Measurements from ENCODE around the gene CAT. TPM values are rescaled to one million over a fixed set of nuclear protein-coding genes. Genes with fewer than 3 reads are reported as not detected.

CAT gene
- total RNA-seq, 5 donors from 2014 or later (not counting 1 experiment from before 2014, with no cell fraction given), result 26.2 to 43.5 (median 37.6) TPM

- H3K9me3 Mint-ChIP-seq, result no peaks in the 10 kb centered on the region
- no peak for DNase-seq
- peaks cover 9 to 13% (median 13%) of the 10 kb centered on the region in 3 donors for H3K4me1 Mint-ChIP-seq
- no peaks in the 10 kb centered on the region for H3K36me3 Mint-ChIP-seq
- no peak overlapping the region for H3K27ac Mint-ChIP-seq
- 100% methylated on average over 1 of the region's 4 CpGs for WGBS (ENCODE audit: insufficient coverage)
- CTCF ChIA-PET, result no interaction called here
- POLR2A ChIA-PET, result interaction anchor here in 1 of 2 donors (0.6 kb wide), 2 partner anchors 10 to 575 kb away, joined by 3 to 4 read pairs; no protein-coding TSS in a partner anchor
- peaks cover 0 to 4% of the 10 kb centered on the region in 2 experiments for H3K27me3 ChIP-seq (replicated peaks in 1 of 2; ENCODE audit: control insufficient read depth in 2 of 2, extremely low read depth in 1 of 2, insufficient read depth in 2 of 2, low read length in 1 of 2)
- H3K4me3 Mint-ChIP-seq, result no peak overlapping the region
- no peak for ATAC-seq (replicated peaks in 1 of 4)
- no peaks in the 10 kb centered on the region for H3K36me3 ChIP-seq (ENCODE audit: control insufficient read depth in 2 of 2, extremely low read depth in 1 of 2, insufficient read depth in 1 of 2, low read length in 1 of 2)
- peaks cover 26 to 32% of the 10 kb centered on the region in 2 donors for H3K27me3 Mint-ChIP-seq
- no peaks in the 10 kb centered on the region for H3K9me3 ChIP-seq
- H3K4me3 ChIP-seq (ENCODE audit: control insufficient read depth in 1 of 2, extremely low read depth in 1 of 2, low read length in 1 of 2), result no peak overlapping the region
- H3K27ac ChIP-seq (ENCODE audit: low read length), result no peak overlapping the region
- no peaks in the 10 kb centered on the region for H3K4me1 ChIP-seq (ENCODE audit: control insufficient read depth in 1 of 2, extremely low read depth in 1 of 2, insufficient read depth in 2 of 2, low read length in 2 of 2)
Measured at GRCh38 chr11:34403431-34403830, 35.3 kb upstream of the CAT start.

GRCh38 chr11:34404280-34404679, 34.5 kb upstream of the CAT start:
- H3K27ac ChIP-seq (ENCODE audit: low read length), result no peak overlapping the region
- WGBS (ENCODE audit: insufficient coverage), result no CpG with 5 or more reads among the region's 6 CpGs
- H3K9me3 Mint-ChIP-seq, result no peaks in the 10 kb centered on the region
- no peaks in the 10 kb centered on the region for H3K36me3 ChIP-seq (ENCODE audit: control insufficient read depth in 2 of 2, extremely low read depth in 1 of 2, insufficient read depth in 1 of 2, low read length in 1 of 2)
- H3K4me1 ChIP-seq (ENCODE audit: control insufficient read depth in 1 of 2, extremely low read depth in 1 of 2, insufficient read depth in 2 of 2, low read length in 2 of 2), result no peaks in the 10 kb centered on the region
- ATAC-seq (replicated peaks in 1 of 4), result no peak
- CTCF ChIA-PET, result no interaction called here
- H3K27me3 ChIP-seq (replicated peaks in 1 of 2; ENCODE audit: control insufficient read depth in 2 of 2, extremely low read depth in 1 of 2, insufficient read depth in 2 of 2, low read length in 1 of 2), result peaks cover 0 to 4% of the 10 kb centered on the region in 2 experiments
- no peaks in the 10 kb centered on the region for H3K9me3 ChIP-seq
- no peaks in the 10 kb centered on the region for H3K36me3 Mint-ChIP-seq
- DNase-seq, result no peak
- H3K4me3 Mint-ChIP-seq, result no peak overlapping the region
- POLR2A ChIA-PET, result interaction anchor here in 1 of 2 donors (0.6 kb wide), 1 partner anchor 11 kb away, joined by 3 read pairs; no protein-coding TSS in a partner anchor
- H3K4me1 Mint-ChIP-seq, result peaks cover 9 to 13% (median 13%) of the 10 kb centered on the region in 3 donors
- H3K27ac Mint-ChIP-seq, result no peak overlapping the region
- H3K27me3 Mint-ChIP-seq, result peaks cover 27 to 34% of the 10 kb centered on the region in 2 donors
- no peak overlapping the region for H3K4me3 ChIP-seq (ENCODE audit: control insufficient read depth in 1 of 2, extremely low read depth in 1 of 2, low read length in 1 of 2)

- no peaks in the 10 kb centered on the region for H3K36me3 Mint-ChIP-seq
- whole genome bisulfite sequencing (ENCODE audit: insufficient coverage), result 67% methylated on average over 1 of the region's 7 CpGs
- ATAC-seq (replicated peaks in 1 of 4) (no peak), DNase-seq (peak in 2 of 35 experiments; percentile 6 to 18)
- H3K27ac Mint-ChIP-seq, result no peak overlapping the region
- Histone ChIP-seq H3K4me3 (ENCODE audit: control insufficient read depth in 1 of 2, extremely low read depth in 1 of 2, low read length in 1 of 2) (no peak overlapping the region), H3K4me1 (ENCODE audit: control insufficient read depth in 1 of 2, extremely low read depth in 1 of 2, insufficient read depth in 2 of 2, low read length in 2 of 2) (no peaks in the 10 kb centered on the region), H3K27me3 (replicated peaks in 1 of 2; ENCODE audit: control insufficient read depth in 2 of 2, extremely low read depth in 1 of 2, insufficient read depth in 2 of 2, low read length in 1 of 2) (peaks cover 0 to 4% of the 10 kb centered on the region in 2 experiments), H3K36me3 (ENCODE audit: control insufficient read depth in 2 of 2, extremely low read depth in 1 of 2, insufficient read depth in 1 of 2, low read length in 1 of 2) (no peaks in the 10 kb centered on the region), H3K27ac (ENCODE audit: low read length) (no peak overlapping the region), H3K9me3 (no peaks in the 10 kb centered on the region)
- ChIA-PET POLR2A (no interaction called here), CTCF (no interaction called here)
- no peaks in the 10 kb centered on the region for H3K9me3 Mint-ChIP-seq
- H3K4me3 Mint-ChIP-seq, result peak overlapping the region in 2 of 3 donors; percentile 22 to 35
- H3K4me1 Mint-ChIP-seq, result peaks cover 9 to 13% (median 13%) of the 10 kb centered on the region in 3 donors
- peaks cover 22 to 42% of the 10 kb centered on the region in 2 donors for H3K27me3 Mint-ChIP-seq
Measured at GRCh38 chr11:34405079-34405858, 33.5 kb upstream of the CAT start.

- no peaks in the 10 kb centered on the region for H3K36me3 Mint-ChIP-seq
- no peaks in the 10 kb centered on the region for H3K9me3 Mint-ChIP-seq
- WGBS (ENCODE audit: insufficient coverage), result 83% methylated on average over 1 of the region's 3 CpGs
Measured at GRCh38 chr11:34406413-34406812, 32.3 kb upstream of the CAT start.

GRCh38 chr11:34407121-34407813, 31.5 kb upstream of the CAT start:
- Histone ChIP-seq H3K4me1 (ENCODE audit: control insufficient read depth in 1 of 2, extremely low read depth in 1 of 2, insufficient read depth in 2 of 2, low read length in 2 of 2) (no peaks in the 10 kb centered on the region), H3K4me3 (ENCODE audit: control insufficient read depth in 1 of 2, extremely low read depth in 1 of 2, low read length in 1 of 2) (no peak overlapping the region), H3K27ac (ENCODE audit: low read length) (no peak overlapping the region), H3K27me3 (replicated peaks in 1 of 2; ENCODE audit: control insufficient read depth in 2 of 2, extremely low read depth in 1 of 2, insufficient read depth in 2 of 2, low read length in 1 of 2) (peaks cover 0 to 4% of the 10 kb centered on the region in 2 experiments), H3K9me3 (no peaks in the 10 kb centered on the region), H3K36me3 (ENCODE audit: control insufficient read depth in 2 of 2, extremely low read depth in 1 of 2, insufficient read depth in 1 of 2, low read length in 1 of 2) (no peaks in the 10 kb centered on the region)
- DNase-seq, result no peak
- H3K27me3 Mint-ChIP-seq, result peaks cover 21 to 42% of the 10 kb centered on the region in 2 donors
- ChIA-PET POLR2A (no interaction called here), CTCF (no interaction called here)
- H3K27ac Mint-ChIP-seq, result no peak overlapping the region
- ATAC-seq (replicated peaks in 1 of 4), result no peak
- H3K9me3 Mint-ChIP-seq, result no peaks in the 10 kb centered on the region
- no peak overlapping the region for H3K4me3 Mint-ChIP-seq
- peaks cover 9 to 13% (median 13%) of the 10 kb centered on the region in 3 donors for H3K4me1 Mint-ChIP-seq
- no CpG with 5 or more reads among the region's 2 CpGs for WGBS (ENCODE audit: insufficient coverage)
- H3K36me3 Mint-ChIP-seq, result no peaks in the 10 kb centered on the region

More at GRCh38 chr11:34406413-34406812, 32.3 kb upstream of the CAT start:
- Histone ChIP-seq H3K4me3 (ENCODE audit: control insufficient read depth in 1 of 2, extremely low read depth in 1 of 2, low read length in 1 of 2) (no peak overlapping the region), H3K27me3 (replicated peaks in 1 of 2; ENCODE audit: control insufficient read depth in 2 of 2, extremely low read depth in 1 of 2, insufficient read depth in 2 of 2, low read length in 1 of 2) (peaks cover 0 to 4% of the 10 kb centered on the region in 2 experiments), H3K4me1 (ENCODE audit: control insufficient read depth in 1 of 2, extremely low read depth in 1 of 2, insufficient read depth in 2 of 2, low read length in 2 of 2) (no peaks in the 10 kb centered on the region), H3K36me3 (ENCODE audit: control insufficient read depth in 2 of 2, extremely low read depth in 1 of 2, insufficient read depth in 1 of 2, low read length in 1 of 2) (no peaks in the 10 kb centered on the region), H3K9me3 (no peaks in the 10 kb centered on the region), H3K27ac (ENCODE audit: low read length) (no peak overlapping the region)
- ChIA-PET POLR2A (no interaction called here), CTCF (no interaction called here)
- no peak overlapping the region for H3K27ac Mint-ChIP-seq
- no peak for ATAC-seq (replicated peaks in 1 of 4)
- no peak for DNase-seq
- no peak overlapping the region for H3K4me3 Mint-ChIP-seq
- H3K4me1 Mint-ChIP-seq, result peaks cover 9 to 13% (median 13%) of the 10 kb centered on the region in 3 donors
- peaks cover 21 to 42% of the 10 kb centered on the region in 2 donors for H3K27me3 Mint-ChIP-seq

- no peak overlapping the region for H3K27ac ChIP-seq (ENCODE audit: low read length)
- H3K27me3 ChIP-seq (replicated peaks in 1 of 2; ENCODE audit: control insufficient read depth in 2 of 2, extremely low read depth in 1 of 2, insufficient read depth in 2 of 2, low read length in 1 of 2), result no peaks in the 10 kb centered on the region
- no peaks in the 10 kb centered on the region for H3K4me1 ChIP-seq (ENCODE audit: control insufficient read depth in 1 of 2, extremely low read depth in 1 of 2, insufficient read depth in 2 of 2, low read length in 2 of 2)
- peaks cover 8 to 11% (median 10%) of the 10 kb centered on the region in 3 donors for H3K9me3 Mint-ChIP-seq
- H3K4me1 Mint-ChIP-seq, result peaks cover 9 to 13% (median 13%) of the 10 kb centered on the region in 3 donors
- no peak overlapping the region for H3K27ac Mint-ChIP-seq
- peaks cover 11% of the 10 kb centered on the region for H3K36me3 Mint-ChIP-seq
- ChIA-PET POLR2A (no interaction called here), CTCF (interaction anchor here (0.6 to 0.7 kb wide), 2 partner anchors 51 to 548 kb away, joined by 3 to 6 read pairs; no protein-coding TSS in a partner anchor)
- peaks cover 21 to 48% of the 10 kb centered on the region in 2 donors for H3K27me3 Mint-ChIP-seq
- no peak for DNase-seq
- no peak for ATAC-seq (replicated peaks in 1 of 4)
- no peaks in the 10 kb centered on the region for H3K36me3 ChIP-seq (ENCODE audit: control insufficient read depth in 2 of 2, extremely low read depth in 1 of 2, insufficient read depth in 1 of 2, low read length in 1 of 2)
- 50% methylated on average over 2 of the region's 2 CpGs for WGBS (ENCODE audit: insufficient coverage)
- H3K4me3 Mint-ChIP-seq, result no peak overlapping the region
- no peak overlapping the region for H3K4me3 ChIP-seq (ENCODE audit: control insufficient read depth in 1 of 2, extremely low read depth in 1 of 2, low read length in 1 of 2)
- no peaks in the 10 kb centered on the region for H3K9me3 ChIP-seq
Measured at GRCh38 chr11:34408580-34409172, 30.1 kb upstream of the CAT start.
